ENCODE results near the gene ARPIN.

DNA sequence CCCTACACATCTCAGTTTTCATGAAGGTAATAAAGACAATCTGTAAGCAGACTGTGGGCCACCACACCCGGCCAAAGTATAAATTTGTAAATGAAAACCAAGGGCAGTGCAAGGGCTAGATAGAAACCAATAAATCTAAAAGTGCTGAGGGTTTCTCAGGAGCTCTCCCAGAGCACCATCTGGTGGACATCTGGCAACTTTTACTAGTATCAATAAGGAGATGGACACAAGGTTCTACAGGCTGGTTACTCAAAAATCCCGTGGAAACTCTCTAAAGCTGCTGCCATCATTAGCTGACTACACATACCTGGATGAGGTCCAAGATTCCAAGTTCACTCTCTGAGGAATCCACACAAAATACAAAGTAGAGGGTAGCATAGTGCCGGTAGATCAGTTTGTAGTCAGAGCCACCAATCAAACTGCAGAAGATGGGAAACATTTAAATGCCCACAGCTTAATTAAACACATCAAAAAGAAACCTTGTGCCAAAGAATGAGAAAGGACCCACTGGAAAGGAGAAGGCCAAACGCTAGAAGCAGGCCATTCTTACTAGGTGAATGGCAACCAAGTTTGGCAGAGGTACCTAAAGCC, 24.4 kb downstream of the ARPIN start:
- TF ChIP-seq ATF7 (IDR thresholded peaks at IDR 0.05; ENCODE audit: low read depth) = no peak
- no peak for TF ChIP-seq ZSCAN29 (IDR thresholded peaks at IDR 0.05)
- no peak for TF ChIP-seq MTA3 (IDR thresholded peaks at IDR 0.05; ENCODE audit: borderline replicate concordance, low read length)
- TF ChIP-seq ZNF384 (IDR thresholded peaks at IDR 0.05; ENCODE audit: borderline replicate concordance, low read depth, low read length) = no peak
- peak; percentile 32 to 38 (median 35); a peak in 3 of 6 replicates for TF ChIP-seq CTCF (IDR thresholded peaks at IDR 0.05 in 2 of 3, conservative IDR thresholded peaks at IDR 0.05 in 1 of 3; ENCODE audit: control insufficient read depth in 2 of 3, extremely low read depth in 1 of 3, insufficient read depth in 1 of 3, low read depth in 3 of 3, low read length in 3 of 3)
- no peak for TF ChIP-seq LARP7 (IDR thresholded peaks at IDR 0.05)
- TF ChIP-seq BCLAF1 (IDR thresholded peaks at IDR 0.05) = no peak
- no peak for TF ChIP-seq SIN3A (IDR thresholded peaks at IDR 0.05; ENCODE audit: low read depth, low read length)
- no peak for TF ChIP-seq HDGF (IDR thresholded peaks at IDR 0.05)
- no peak for TF ChIP-seq RFX5 (IDR thresholded peaks at IDR 0.05; ENCODE audit: low read depth, low read length)
- no peak for TF ChIP-seq STAT1 (conservative IDR thresholded peaks at IDR 0.05)
